GM19467 (cell line): Measurements from ENCODE around the gene TRIM60.
"Not testable (repeated sequence)": the region's sequence is repeated elsewhere in the genome, so short reads cannot be mapped to it uniquely, and the experiment has no call there.

Experiments used
- ATAC-seq: cut with Tn5 transposase; IDR thresholded peaks from one replicate; pipeline ENCODE4 v1.9.1; 2021; ENCODE audit warnings: mild to moderate bottlenecking, moderate library complexity; ENCODE audit not compliant: unreplicated experiment

TRIM60 gene

DNA sequence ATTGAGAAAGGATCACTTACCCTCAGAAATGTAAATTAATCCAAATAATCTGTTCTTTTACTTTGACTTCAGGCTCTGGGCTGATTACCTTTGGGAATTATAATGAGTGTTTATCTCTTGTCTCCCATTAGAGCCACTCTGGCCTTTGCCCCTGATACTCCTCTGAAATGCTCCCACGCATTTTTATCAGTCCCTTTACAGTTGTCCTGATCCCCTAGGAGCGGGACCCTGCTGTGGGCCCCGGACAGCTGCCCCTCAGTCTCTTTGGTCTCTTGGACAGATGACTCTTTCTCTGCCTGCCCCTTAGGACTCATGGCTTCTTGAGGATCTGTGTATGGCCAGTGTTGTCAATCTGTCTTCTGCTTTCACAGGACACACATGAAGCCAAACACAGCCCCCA, 20.8 kb downstream of the TRIM60 start:
- no peak for ATAC-seq

DNA sequence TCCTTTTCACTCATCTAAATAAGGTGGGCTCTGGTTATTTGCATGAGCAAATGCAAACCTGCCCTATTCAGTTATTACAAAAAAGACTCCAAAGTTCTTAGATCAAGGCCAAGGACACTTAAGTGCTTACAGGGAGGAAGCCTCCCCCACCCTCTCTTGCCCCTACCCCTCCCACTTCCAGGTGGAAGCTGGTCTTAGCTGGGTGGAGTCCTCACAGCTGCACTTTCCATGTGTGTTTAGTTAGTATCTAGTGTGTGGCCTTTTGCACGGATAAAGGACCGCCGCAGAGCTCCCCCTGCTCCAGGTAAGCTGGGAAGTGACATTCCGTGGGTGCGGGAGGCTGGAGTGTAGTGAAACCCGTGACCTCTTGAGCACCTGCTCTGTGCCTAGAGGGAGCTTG, 21.8 kb downstream of the TRIM60 start, which contains the start of gene TRIM75:
Gene TRIM75 (plus strand): TSS at position 222 of the 400 bp plus-strand sequence. CDS start 5,282 bp downstream, outside the sequence.
- ATAC-seq = no peak

DNA sequence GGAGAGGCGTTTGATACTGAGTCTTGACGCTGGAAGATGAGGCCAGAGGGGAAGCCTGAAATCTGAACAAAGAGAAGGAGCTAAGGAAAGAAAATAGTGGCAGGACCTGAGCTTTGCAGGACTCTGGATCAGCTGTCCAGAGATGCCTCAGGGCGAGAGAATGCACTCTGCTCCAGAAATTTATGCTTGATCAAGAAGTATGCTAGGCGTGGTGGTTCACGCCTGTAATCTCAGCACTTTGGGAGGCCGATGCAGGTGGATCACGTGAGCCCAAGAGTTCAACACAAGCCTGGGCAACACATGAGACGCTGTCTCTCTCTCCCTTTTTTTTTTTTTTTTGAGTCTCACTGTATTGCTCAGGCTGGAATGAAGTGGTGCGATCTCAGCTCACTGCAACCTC, 23.8 kb downstream of the TRIM60 start:
- ATAC-seq = no peak

DNA sequence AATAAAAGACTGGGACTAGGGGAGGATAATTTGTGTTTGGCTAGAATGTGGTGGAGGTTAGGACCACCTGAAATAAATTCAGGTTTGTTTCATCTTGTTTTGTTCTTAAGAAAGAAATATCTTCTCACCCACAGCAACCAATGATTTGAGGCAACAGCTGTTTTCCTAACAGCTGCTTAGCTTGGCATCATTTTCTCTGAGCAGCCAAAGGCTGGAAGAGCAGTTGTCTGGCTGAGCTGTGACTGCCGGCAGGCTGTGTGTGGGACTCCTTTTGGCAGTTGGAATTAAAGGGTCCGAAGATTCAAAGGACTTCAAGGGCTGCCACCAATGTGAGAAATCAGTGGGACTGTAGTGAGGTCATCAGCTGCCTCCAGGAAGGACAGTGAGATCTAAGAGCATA, 26.9 kb downstream of the TRIM60 start:
- no peak for ATAC-seq

DNA sequence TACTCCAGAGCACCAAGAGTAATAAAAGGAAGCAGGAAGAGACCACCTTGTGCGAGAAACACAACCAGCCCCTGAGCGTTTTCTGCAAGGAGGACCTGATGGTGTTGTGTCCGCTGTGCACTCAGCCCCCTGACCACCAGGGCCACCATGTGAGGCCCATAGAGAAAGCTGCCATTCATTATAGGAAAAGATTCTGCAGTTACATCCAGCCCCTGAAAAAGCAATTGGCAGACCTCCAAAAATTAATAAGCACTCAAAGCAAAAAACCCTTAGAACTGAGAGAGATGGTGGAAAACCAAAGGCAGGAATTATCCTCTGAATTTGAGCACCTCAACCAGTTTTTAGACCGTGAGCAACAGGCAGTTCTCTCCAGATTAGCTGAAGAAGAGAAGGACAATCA, 27.6 kb downstream of the TRIM60 start:
- no peak for ATAC-seq

DNA sequence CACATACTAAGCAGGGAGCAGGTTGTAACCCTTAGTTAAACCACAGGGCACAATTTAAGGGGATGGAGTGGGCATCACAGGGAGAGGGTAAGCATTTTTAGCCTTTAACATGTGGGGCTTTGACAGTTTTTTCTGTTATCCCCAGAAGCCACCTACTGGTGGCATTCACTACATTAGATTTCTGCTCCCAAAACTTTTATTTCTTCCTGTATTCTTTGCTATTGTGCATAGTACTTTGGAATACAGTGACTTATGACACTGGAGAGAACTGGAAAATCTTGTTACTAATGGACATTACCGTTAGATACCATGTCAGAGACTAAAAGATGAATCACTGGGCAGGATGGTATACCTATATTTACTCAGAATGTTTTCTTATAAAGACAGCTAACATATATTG, 29.1 kb downstream of the TRIM60 start:
- ATAC-seq = no peak

DNA sequence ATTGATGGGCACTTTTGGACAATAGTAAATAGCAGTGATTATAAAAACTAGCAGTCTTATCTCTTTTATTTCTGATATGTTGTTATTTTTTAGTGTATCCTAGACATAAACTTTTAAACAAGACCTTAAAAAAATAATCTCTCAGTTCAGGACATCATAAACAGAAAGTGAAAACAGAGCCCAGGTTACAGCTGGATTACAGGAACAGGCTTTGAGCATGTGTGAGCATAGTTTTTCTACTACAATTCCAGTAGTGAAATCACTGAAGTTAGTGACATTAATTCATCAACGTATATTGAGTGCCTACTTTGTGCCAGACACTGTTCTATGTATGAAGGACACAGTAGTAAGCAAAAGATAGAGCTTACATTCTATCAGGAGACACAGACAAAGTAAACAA, 38.8 kb downstream of the TRIM60 start:
- no peak for ATAC-seq

DNA sequence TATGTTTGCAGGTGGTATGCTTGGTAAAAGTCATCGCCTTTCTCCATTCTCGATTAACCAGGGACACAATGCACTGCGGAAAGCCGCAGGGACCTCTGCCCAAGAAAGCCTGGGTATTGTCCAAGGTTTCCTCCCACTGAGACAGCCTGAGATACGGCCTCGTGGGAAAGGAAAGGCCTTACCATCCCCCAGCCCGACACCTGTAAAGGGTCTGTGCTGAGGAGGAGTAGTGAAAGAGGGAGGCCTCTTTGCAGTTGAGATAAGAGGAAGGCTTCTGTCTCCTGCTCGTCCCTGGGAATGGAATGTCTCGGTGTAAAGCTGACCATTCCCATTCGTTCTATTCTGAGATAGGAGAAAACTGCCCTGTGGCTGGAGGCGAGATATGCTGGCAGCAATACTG, 41.5 kb downstream of the TRIM60 start:
- not testable (repeated sequence) for ATAC-seq

DNA sequence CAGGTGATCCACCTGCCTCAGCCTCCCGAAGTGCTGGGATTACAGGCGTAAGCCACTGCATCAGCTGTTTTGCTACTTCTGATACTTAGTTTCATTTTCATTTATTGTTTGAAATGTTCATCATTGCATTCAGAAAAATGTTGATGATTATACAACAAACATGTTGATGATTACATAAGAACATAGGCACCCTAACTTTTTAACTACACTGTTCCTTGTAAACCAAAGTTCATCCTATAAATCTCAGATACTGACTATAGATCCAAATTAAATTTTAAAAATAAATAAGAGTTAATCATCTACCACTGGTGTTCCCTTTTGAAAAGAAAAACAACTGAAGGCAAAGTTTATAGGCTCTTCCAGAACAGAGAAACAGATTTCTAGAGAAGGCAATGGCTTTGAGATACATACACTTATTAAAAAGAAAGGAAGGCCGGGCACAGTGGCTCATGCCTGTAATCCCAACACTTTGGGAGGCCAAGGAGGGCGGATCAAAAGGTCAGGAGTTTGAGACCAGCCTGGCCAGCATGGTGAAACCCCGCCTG, 45.3 kb downstream of the TRIM60 start:
- no peak for ATAC-seq

DNA sequence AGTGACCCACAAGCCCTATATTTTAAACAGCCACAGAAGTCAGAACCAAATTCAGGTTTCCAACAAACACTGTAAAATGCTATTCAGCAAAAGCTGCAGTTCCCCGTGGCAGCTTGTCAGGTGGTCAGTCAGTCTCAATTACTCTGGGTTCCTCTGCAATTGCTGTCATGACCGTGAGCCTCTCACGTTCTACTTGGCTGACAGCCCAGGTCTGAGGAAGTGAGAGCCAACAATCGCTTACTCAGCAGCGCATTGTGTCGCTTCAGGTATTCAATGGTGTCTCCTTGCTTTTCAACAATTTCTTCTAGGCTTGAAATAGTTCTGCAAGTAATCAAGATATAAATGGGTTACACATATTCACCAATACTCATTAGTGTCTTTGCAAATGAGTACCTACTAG, 47.7 kb downstream of the TRIM60 start:
- no peak for ATAC-seq

DNA sequence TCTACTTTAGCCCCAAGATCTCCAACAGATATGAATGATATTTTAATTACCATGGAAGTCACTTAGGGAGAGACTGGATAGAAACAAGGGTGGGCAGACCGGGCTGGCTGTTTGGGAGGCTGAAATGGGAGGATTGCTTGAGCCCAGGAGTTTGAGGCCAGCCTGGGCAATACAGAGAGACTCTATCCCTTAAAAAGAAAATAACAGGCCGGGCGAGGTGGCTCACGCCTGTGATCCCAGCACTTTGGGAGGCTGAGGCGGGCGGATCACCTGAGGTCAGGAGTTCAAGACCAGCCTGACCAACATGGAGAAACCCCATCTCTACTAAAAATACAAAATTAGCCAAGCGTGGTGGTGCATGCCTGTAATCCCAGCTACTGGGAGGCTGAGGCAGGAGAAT, 53.0 kb downstream of the TRIM60 start:
- ATAC-seq = not testable (repeated sequence)

DNA sequence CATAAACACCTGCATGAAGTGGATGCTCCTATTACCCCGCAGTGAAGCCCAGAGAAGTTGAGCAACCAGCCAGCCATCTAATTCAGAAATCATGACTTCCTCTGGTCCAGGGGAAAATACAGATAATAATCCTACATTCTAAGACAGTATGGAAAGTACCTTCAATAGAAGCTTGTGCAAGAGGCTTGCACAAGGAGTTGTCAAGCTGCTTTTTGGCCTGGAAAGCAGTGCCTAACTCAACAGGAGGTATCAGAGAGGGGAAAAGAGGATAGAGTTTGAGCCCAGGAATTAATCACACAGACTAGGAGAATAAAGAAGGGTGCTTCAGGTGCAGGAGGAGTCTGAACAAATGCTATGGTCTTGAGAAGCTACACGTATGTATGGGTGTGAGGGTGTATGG, 54.1 kb downstream of the TRIM60 start:
- ATAC-seq = no peak

DNA sequence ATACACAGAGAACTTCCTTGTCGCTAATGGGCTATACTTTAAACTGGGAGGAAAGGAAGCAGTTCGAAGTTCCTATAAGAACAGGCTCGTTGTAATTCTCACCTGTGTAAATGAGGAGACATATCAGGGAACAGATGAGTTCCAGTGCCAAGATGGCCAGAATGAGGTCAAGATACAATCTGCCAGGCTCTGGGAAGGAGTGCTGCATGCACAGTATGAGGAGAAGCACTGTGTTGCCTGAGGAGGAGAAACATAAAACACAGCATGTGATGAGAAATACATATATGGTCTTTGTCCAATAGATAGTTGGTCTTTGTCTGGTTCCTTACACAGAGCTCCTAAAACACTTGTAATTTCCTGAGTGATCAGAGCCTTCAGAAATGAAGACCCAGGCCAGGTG, 56.6 kb downstream of the TRIM60 start:
- ATAC-seq = no peak
